ENCODE results near the gene LRRC3.

LRRC3 gene

DNA sequence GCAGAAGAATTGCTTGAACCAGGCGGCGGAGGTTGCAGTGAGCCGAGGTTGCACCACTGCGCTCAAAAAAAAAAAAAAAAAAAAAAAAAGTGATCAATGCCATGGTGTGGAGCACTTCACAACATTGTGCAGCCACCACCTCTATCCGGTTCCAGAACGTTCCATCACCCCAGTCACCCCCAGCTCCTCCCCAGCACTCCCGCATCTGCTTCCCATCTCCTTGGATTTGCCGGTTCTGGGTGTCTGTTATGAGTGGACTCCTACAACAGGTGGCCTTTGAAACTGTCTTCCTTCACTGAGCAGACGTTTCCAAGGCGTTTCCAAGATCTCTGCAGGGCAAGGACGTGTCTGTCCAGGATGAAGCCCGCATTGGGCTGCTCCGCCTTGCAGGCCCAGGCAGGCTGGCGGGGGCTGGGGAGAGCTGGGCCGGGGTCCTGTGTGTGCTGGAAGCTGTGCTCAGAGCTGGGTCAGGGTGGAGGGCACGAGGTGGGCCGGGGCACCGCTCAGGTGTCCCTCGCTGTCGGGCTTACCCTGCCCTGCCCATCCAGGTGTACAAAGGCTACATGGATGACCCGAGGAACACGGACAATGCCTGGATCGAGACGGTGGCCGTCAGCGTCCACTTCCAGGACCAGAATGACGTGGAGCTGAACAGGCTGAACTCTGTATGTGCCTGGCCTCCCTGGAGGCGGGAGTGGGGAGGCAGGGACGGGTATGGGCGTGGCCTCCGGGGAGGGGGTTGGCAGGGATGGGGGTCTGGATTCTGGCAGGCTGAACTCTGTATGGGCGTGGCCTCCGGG lies 14.9 kb upstream of the LRRC3 start:
- no peak for DNase-seq

GRCh38 chr21:44441041-44441400 lies 14.3 kb upstream of the LRRC3 start:
- DNase-seq: no peak

DNA sequence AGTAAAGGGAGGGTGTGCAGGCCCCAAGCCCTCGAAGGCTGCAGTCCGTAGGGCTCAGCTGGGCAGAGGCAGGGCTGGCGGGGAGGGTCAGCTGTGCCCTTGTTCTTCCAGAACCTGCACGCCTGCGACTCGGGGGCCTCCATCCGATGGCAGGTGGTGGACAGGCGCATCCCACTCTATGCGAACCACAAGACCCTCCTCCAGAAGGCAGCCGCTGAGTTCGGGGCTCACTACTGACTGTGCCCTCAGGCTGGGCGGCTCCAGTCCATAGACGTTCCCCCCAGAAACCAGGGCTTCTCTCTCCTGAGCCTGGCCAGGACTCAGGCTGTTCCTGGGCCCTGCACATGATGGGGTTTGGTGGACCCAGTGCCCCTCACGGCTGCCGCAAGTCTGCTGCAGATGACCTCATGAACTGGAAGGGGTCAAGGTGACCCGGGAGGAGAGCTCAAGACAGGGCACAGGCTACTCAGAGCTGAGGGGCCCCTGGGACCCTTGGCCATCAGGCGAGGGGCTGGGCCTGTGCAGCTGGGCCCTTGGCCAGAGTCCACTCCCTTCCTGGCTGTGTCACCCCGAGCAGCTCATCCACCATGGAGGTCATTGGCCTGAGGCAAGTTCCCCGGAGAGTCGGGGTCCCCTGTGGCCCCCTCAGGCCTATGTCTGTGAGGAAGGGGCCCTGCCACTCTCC lies 13.6 kb upstream of the LRRC3 start:
- no peak for DNase-seq

DNA sequence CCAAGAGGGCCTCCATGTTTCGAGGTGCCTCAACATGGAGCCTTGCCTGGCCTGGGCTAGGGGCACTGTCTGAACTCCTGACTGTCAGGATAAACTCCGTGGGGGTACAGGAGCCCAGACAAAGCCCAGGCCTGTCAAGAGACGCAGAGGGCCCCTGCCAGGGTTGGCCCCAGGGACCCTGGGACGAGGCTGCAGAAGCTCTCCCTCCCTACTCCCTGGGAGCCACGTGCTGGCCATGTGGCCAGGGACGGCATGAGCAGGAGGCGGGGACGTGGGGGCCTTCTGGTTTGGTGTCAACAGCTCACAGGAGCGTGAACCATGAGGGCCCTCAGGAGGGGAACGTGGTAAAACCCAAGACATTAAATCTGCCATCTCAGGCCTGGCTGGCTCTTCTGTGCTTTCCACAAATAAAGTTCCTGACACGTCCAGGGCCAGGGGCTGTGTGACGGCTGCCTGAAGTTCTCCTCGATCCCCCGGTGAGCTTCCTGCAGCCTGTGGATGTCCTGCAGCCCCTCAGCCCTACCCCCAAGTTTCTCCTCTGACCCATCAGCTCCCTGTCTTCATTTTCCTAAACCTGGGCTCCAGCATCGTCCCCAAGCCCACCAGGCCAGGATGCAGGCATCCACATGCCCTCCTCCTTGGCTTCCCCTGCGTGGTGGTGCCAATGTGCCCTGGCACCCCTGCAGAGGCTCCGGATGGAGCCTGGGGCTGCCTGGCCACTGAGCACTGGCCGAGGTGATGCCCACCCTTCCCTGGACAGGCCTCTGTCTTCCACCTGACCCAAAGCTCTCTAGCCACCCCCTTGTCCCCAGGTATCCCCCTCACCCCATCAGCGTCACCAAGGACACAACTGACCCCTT lies 12.8 kb upstream of the LRRC3 start:
- DNase-seq: no peak

DNA sequence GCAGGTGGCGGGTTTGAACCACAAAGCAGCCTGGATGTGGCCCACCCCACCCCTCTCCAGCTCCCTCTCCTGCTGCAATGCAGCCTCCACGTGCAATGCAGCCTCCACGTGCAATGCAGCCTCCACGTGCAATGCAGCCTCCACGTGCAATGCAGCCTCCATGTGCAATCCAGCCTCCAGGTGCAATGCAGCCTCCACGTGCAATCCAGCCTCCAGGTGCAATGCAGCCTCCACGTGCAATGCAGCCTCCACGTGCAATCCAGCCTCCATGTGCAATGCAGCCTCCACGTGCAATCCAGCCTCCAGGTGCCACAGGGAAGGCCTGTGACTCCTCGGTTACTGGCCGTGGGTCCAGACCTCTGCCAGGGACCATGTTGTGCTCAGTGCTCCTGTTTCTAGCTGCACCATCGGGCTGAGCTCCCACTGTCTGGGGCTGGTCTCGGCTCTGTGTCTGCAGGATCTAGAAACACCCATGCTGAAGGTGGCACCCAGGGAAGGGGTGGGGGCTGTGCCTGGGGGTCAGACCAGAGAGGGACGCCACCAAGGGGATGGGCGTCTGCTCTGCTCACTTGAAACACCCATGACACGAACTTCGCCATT lies 11.9 kb upstream of the LRRC3 start:
- DNase-seq: no peak

DNA sequence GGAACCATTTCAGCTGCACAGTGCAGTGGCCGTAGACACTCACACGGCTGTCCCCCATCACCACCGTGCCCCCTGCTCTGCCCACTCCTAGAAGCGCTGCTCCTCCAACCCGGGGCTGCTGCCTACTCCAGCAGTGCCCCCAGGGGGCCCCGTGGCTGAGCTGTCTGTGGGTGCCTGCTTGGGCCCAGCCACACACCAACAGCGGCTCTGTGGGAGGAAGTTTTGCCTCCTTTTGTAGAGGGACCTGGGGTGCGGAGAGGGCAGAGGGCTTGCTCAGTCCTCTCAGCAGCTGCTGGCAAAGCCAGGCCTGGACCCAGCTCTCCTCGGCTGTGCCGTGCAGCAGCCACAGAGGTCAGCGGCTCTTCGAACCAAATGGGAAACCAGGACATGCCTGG lies 11.4 kb upstream of the LRRC3 start:
- DNase-seq: no peak

- DNase-seq: no peak
These were observed 10.9 kb upstream of the LRRC3 start for GRCh38 chr21:44444286-44444931.

DNA sequence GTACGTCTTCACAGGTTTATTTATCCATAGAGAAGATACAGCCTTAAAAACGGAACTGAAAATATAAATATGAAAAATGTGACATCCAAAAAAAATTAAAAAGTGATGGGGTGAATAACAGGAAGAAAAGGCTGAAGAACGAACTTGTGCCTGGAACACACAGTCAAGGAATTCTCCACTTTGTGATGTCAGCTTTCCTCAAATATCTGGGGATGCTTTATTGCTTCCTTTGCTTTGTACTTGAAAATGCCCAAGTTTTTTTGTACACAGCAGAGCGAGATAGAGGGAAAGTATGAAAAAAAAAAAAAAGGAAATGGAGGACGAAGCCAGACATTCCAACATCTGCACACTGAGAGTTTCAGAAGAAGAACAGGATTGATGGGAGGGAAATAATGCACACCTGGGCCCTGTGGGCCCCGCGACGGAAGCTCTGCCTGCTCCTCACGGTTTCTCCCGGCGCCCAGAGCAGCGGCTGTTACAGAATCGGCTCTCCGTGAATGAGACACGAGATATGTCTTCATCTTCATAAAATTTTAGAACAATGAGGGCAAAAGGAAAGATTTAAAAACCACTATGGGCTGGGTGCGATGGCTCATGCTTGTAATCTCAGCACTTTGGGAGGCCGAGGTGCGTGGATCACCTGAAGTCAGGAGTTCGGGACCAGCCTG lies 10.0 kb upstream of the LRRC3 start:
- DNase-seq: no peak

DNA sequence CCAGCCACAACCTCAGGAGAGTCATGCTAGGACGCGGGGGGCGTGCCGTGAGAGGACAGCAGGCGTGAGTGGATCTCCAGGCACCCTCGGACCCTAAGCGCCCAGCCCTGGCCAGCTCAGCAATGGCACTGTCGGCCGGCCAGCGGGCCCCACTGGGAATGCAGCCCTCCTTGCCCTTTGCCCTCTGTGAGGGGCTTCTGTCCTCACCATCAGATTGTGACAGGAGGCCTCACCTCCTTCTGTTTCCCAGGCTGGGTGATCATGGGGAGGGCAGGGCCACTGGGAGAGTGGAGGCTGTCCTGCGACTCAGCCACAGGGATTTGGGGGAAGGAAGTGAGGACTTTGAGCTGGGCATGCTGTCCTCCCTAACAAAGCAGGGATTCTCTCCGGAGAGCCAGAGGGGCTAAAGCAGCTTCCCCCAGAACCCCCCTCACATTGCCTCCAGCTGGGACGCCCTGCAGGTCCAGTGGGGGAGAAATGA lies 6.6 kb upstream of the LRRC3 start:
- DNase-seq: no peak

- no peak for DNase-seq
These were observed 5.6 kb upstream of the LRRC3 start for GRCh38 chr21:44449473-44450363.

DNA sequence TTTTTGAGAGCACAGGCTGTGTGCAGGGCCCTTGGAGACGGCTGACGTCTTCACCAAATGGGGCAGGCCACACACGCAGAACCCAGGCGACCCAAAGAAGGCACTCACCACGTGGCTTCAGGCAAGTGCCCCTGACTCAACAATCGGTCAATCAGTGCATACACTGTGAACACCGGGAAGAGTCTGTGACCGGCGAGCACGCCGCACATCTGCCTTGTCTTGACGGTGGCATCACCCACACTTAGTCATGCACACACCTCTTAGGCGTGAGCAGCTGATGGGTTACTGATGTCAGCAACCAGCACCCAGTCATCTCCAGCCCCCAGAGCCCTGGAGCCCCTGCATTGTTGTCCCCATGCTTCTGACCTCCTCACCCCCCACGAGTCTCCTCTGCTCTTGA lies 4.9 kb upstream of the LRRC3 start:
- no peak for DNase-seq

DNA sequence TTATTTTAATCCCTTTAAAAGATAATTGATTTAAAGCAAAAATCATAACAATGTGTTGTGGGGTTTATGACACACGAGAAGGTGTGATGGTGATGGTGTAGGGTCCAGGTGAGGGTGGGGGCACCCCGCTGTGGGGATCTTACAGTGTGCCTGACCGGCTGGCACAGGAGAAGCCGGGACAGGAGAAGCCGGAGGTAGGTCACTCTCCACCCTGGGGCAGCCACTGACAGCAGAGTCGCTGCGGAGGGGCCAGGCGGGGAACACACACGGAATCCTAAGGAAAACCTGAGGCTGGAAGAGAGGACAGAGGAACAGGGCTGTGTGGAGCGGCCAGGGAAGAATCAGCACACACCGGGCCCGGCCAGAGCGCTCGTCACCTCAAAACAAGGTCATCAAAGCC lies 4.3 kb upstream of the LRRC3 start:
- DNase-seq: no peak

- DNase-seq: no peak
These were observed 2.2 kb upstream of the LRRC3 start for GRCh38 chr21:44453120-44453519.

DNA sequence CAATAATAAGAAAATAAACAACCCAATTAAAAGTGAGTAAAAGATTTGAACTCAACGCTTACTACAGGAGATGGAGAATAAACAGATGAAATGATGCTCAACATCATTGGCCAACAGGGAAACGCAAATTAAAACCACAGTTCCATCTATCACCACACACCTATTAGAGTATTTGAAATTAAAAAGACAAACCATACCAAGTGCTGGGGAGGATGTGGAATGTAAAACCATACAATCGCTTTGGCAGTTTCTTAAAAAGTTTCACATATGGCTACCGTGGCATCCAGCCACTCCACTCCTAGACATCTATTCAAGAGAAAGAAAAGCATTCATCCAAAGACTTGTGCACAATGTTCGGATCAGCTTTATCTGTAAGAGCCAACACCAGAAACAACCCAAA lies 1.3 kb upstream of the LRRC3 start:
- DNase-seq: no peak

- peak; percentile 29 for DNase-seq
These were observed 359 bp downstream of the LRRC3 start for GRCh38 chr21:44455524-44456213.

GRCh38 chr21:44456214-44456914 lies 1.1 kb downstream of the LRRC3 start:
- no peak for DNase-seq

GRCh38 chr21:44456915-44457736 lies 1.8 kb downstream of the LRRC3 start:
- no peak for DNase-seq

- DNase-seq: no peak
These were observed 3.8 kb downstream of the LRRC3 start for GRCh38 chr21:44458971-44459711.
